ENCODE measurements around the gene MAP4K1.
A peak's percentile ranks its signal among the peaks of the same experiment; 100 is the strongest.

Gene MAP4K1

GRCh38 chr19:38549061-38549460 is 68.7 kb downstream of the MAP4K1 start:
- Mint-ChIP-seq H3K4me3 (no peak overlapping the region), H3K4me1 (peaks cover 11% of the 10 kb centered on the region), H3K36me3 (ENCODE audit: low read depth) (peaks cover 4% of the 10 kb centered on the region), H3K27ac (no peak overlapping the region), H3K27me3 (ENCODE audit: low read depth, poor library complexity) (peaks cover 1% of the 10 kb centered on the region), H3K9me3 (peaks cover 4% of the 10 kb centered on the region)
- DNase-seq = no peak
- TF ChIP-seq, protein P1, sequence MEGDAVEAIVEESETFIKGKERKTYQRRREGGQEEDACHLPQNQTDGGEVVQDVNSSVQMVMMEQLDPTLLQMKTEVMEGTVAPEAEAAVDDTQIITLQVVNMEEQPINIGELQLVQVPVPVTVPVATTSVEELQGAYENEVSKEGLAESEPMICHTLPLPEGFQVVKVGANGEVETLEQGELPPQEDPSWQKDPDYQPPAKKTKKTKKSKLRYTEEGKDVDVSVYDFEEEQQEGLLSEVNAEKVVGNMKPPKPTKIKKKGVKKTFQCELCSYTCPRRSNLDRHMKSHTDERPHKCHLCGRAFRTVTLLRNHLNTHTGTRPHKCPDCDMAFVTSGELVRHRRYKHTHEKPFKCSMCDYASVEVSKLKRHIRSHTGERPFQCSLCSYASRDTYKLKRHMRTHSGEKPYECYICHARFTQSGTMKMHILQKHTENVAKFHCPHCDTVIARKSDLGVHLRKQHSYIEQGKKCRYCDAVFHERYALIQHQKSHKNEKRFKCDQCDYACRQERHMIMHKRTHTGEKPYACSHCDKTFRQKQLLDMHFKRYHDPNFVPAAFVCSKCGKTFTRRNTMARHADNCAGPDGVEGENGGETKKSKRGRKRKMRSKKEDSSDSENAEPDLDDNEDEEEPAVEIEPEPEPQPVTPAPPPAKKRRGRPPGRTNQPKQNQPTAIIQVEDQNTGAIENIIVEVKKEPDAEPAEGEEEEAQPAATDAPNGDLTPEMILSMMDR (IDR thresholded peaks at IDR 0.05) = no peak

DNA sequence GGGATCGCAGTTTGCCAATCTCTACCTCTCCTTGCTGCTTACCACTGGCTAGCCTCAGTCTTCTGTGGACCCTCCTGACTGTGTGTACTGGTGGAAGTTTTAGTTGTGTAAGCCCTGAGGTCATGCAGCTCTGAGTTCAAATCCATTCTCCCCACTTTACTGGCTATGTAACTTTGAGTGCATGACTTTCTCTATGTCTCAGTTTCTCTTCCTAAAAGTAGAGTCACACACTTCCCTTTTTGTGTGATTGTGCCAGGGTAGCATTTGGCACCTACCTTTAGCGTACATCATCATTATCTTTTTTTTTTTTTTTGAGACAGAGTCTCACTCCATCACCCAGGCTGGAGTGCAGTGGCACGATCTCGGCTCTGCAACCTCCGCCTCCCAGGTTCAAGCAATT is 70.3 kb downstream of the MAP4K1 start:
- Mint-ChIP-seq H3K4me1 (peaks cover 12% of the 10 kb centered on the region), H3K27me3 (ENCODE audit: low read depth, poor library complexity) (peaks cover 3% of the 10 kb centered on the region), H3K4me3 (no peak overlapping the region), H3K27ac (no peak overlapping the region), H3K36me3 (ENCODE audit: low read depth) (peaks cover 6% of the 10 kb centered on the region), H3K9me3 (peaks cover 4% of the 10 kb centered on the region)
- TF ChIP-seq, protein P1 (IDR thresholded peaks at IDR 0.05) = no peak
- DNase-seq = no peak

- H3K9me3 Mint-ChIP-seq = peaks cover 4% of the 10 kb centered on the region
- peaks cover 3% of the 10 kb centered on the region for H3K27me3 Mint-ChIP-seq (ENCODE audit: low read depth, poor library complexity)
- H3K27ac Mint-ChIP-seq = no peak overlapping the region
- TF ChIP-seq, protein P1 (IDR thresholded peaks at IDR 0.05) = no peak
- no peak for DNase-seq
- no peak overlapping the region for H3K4me3 Mint-ChIP-seq
- peaks cover 6% of the 10 kb centered on the region for H3K36me3 Mint-ChIP-seq (ENCODE audit: low read depth)
- H3K4me1 Mint-ChIP-seq = peaks cover 12% of the 10 kb centered on the region
Measured at GRCh38 chr19:38545596-38545995, 72.2 kb downstream of the MAP4K1 start.

DNA sequence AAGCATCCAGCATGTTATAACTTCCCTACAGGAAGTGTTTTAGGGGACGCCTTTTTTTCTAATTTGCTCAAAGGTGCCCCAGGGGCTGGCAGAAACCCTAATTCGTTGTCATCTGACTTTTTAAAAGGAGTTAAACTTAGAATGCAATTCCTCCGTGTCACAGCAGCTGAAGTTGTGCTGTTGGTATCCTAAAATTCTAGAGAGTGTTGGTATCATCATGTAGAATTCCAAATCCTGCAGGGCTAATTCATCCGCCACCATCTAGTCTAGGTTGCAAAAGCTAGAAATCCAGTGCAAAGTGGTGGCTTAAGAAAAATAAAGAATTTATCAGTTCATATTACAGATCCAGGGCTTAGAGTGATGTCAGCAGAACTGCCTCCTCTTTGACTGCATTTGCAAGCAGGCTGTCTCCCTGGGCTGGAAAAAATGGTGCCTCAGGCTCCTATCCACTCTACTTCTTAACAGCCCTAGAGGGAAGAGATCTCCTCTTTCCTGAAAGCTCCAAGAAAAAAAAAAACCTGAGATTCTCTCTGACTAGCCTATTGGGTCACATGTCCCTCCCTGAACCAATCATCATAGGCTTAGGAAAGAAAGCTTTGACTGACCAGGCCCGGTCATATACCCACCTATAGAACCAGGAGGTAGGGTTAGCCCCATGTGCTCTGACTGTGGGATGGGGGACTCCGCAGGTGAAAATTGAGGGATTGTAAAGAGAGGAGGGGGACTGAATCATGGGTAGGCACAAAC is 73.0 kb downstream of the MAP4K1 start:
- DNase-seq = no peak
- H3K36me3 Mint-ChIP-seq (ENCODE audit: low read depth) = peaks cover 6% of the 10 kb centered on the region
- peaks cover 3% of the 10 kb centered on the region for H3K27me3 Mint-ChIP-seq (ENCODE audit: low read depth, poor library complexity)
- peaks cover 4% of the 10 kb centered on the region for H3K9me3 Mint-ChIP-seq
- no peak overlapping the region for H3K27ac Mint-ChIP-seq
- H3K4me1 Mint-ChIP-seq = peaks cover 12% of the 10 kb centered on the region
- TF ChIP-seq, protein P1 (IDR thresholded peaks at IDR 0.05) = no peak
- no peak overlapping the region for H3K4me3 Mint-ChIP-seq

DNA sequence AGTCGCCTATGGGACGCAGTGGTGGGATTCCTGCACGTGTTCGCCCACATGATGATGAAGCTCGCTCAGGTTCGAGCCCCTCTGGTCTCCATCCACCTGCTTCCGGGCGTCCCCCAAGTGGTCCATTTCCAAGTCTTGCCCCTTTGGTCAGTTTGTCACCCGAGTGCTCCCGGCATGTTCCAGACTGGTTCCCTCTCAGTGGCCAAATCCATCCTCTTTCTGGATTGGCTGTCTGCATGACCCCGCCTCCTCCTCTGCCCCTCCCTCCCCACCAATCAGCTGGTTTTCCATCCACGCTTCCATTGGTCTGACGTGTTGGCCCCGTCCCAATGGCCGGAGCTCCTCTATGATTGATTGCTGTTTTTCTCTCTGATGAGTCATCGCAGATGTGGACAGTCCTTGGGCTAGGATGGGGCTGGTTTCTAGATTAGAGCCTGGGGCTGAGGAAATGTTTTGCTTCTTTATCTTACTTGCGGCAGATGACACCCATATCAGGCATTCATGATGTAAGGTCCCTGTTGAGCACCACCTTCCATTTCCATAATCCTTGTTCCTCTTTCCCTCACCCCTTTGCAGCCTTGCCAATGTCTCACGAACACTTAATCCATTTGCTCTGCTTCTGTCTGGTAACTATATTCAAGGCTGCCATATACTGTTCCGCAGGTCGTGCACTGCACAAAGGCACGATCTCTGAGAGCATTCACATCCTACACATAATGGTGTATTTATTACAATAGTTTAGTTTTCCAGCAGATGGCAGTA is 73.8 kb downstream of the MAP4K1 start:
- Mint-ChIP-seq H3K9me3 (peaks cover 4% of the 10 kb centered on the region), H3K27me3 (ENCODE audit: low read depth, poor library complexity) (peaks cover 4% of the 10 kb centered on the region), H3K36me3 (ENCODE audit: low read depth) (peaks cover 6% of the 10 kb centered on the region), H3K4me1 (peaks cover 12% of the 10 kb centered on the region), H3K4me3 (no peak overlapping the region), H3K27ac (no peak overlapping the region)
- DNase-seq = no peak
- TF ChIP-seq, protein P1 (IDR thresholded peaks at IDR 0.05) = peak; percentile 43
